Kidney epithelial cell (primary cell): ENCODE results near the gene GNG4. TPM values are rescaled to one million over a fixed set of nuclear protein-coding genes. Genes with fewer than 3 reads are reported as not detected.
"Not testable (repeated sequence)": the region's sequence is repeated elsewhere in the genome, so short reads cannot be mapped to it uniquely, and the experiment has no call there.

Source experiments
- DNase-seq: peaks from one replicate; pipeline ENCODE4 v3.0.0-alpha.2; 2010; ENCODE audit warnings: low read depth
- H3K27me3 ChIP-seq: 2 replicates; pipeline ENCODE4 v1.6.0; 2011; ENCODE audit warnings: low read length; ENCODE audit not compliant: control insufficient read depth, insufficient read depth
- H3K36me3 ChIP-seq: 2 replicates; pipeline ENCODE4 v1.5.1; 2011; ENCODE audit warnings: low read length; ENCODE audit not compliant: control insufficient read depth, insufficient read depth
- H3K4me3 ChIP-seq: 2 replicates; pipeline ENCODE4 v1.5.1; 2011; ENCODE audit warnings: low read depth, mild to moderate bottlenecking, control low read depth, low read length
- CTCF ChIP-seq: IDR thresholded peaks from 2 replicates; pipeline ENCODE4 v1.5.1; 2011; ENCODE audit warnings: mild to moderate bottlenecking, moderate library complexity, low read length, control low read depth, inconsistent platforms; ENCODE audit not compliant: insufficient read depth, poor library complexity, severe bottlenecking
- total RNA-seq: library from RNA; depleted of rRNA; stranded (reverse); fragments of >200 nt; gene quantifications from 2 replicates; pipeline ENCODE4 v1.2.3, GENCODE V29; 2015

GNG4 gene
- total RNA-seq, 1 donor from 2014 or later, result 0.54 TPM

- no peak overlapping the region for H3K4me3 ChIP-seq
- no peaks in the 10 kb centered on the region for H3K36me3 ChIP-seq
- no peak for TF ChIP-seq CTCF
Observed at GRCh38 chr1:235579891-235580290, 69.7 kb downstream of the GNG4 start.

GRCh38 chr1:235575597-235575996 lies 74.0 kb downstream of the GNG4 start:
- Histone ChIP-seq H3K4me3 (no peak overlapping the region), H3K27me3 (no peaks in the 10 kb centered on the region), H3K36me3 (no peaks in the 10 kb centered on the region)
- DNase-seq, result no peak
- no peak for TF ChIP-seq CTCF

More at GRCh38 chr1:235579891-235580290, 69.7 kb downstream of the GNG4 start:
- H3K27me3 ChIP-seq, result no peaks in the 10 kb centered on the region
- DNase-seq, result no peak

GRCh38 chr1:235573880-235574279 lies 75.7 kb downstream of the GNG4 start:
- Histone ChIP-seq H3K4me3 (no peak overlapping the region), H3K36me3 (no peaks in the 10 kb centered on the region), H3K27me3 (no peaks in the 10 kb centered on the region)
- no peak for TF ChIP-seq CTCF
- no peak for DNase-seq

- H3K4me3 ChIP-seq, H3K36me3 ChIP-seq, H3K27me3 ChIP-seq, DNase-seq: not testable (repeated sequence)
Observed at GRCh38 chr1:235572971-235573370, 76.6 kb downstream of the GNG4 start.

GRCh38 chr1:235571482-235571881 lies 78.1 kb downstream of the GNG4 start:
- Histone ChIP-seq H3K4me3 (no peak overlapping the region), H3K27me3 (no peaks in the 10 kb centered on the region), H3K36me3 (no peaks in the 10 kb centered on the region)
- no peak for TF ChIP-seq CTCF
- DNase-seq, result no peak

GRCh38 chr1:235567812-235568503 lies 81.6 kb downstream of the GNG4 start:
- no peak for TF ChIP-seq CTCF
- no peak overlapping the region for H3K4me3 ChIP-seq
- H3K36me3 ChIP-seq, result no peaks in the 10 kb centered on the region
- no peaks in the 10 kb centered on the region for H3K27me3 ChIP-seq
- no peak for DNase-seq
